Stimulated activated effector memory CD8-positive, alpha-beta T cell treated with anti-CD3 and anti-CD28 coated beads, Interleukin-12 subunit alpha, Interleukin-12 subunit beta, amount 100 ng/mL, for 72 hours (primary cell): ENCODE results near the gene GABRA5.

Experiments used
- ATAC-seq: fragments of 150-1000 bp; cut with Tn5 transposase; 2 replicates; pipeline ENCODE4 v1.10.0; 2021
- DNase-seq, 2 donors: peaks; one replicate each; pipeline ENCODE4 v3.0.0; 2021 to 2022; ENCODE audit warnings: low spot score in 2 of 2
- H3K27ac Mint-ChIP-seq: one replicate; pipeline ENCODE4 v1.8.0; 2022; ENCODE audit warnings: mild to moderate bottlenecking, mixed read lengths
- H3K36me3 Mint-ChIP-seq: one replicate; pipeline ENCODE4 v1.8.0; 2022; ENCODE audit warnings: mild to moderate bottlenecking, mixed read lengths
- H3K4me1 Mint-ChIP-seq: one replicate; pipeline ENCODE4 v1.8.0; 2022; ENCODE audit warnings: mixed read lengths
- H3K4me3 Mint-ChIP-seq: one replicate; pipeline ENCODE4 v1.8.0; 2022; ENCODE audit warnings: mild to moderate bottlenecking, mixed read lengths
- H3K9me3 Mint-ChIP-seq: one replicate; pipeline ENCODE4 v1.8.0; 2022; ENCODE audit warnings: mixed read lengths

Gene GABRA5

GRCh38 chr15:26935322-26935721 lies 68.5 kb downstream of the GABRA5 start:
- H3K4me3 Mint-ChIP-seq: no peak overlapping the region
- peaks cover 13% of the 10 kb centered on the region for H3K9me3 Mint-ChIP-seq
- ATAC-seq (peak; percentile 11), DNase-seq (no peak)
- H3K27ac Mint-ChIP-seq: no peak overlapping the region
- no peaks in the 10 kb centered on the region for H3K4me1 Mint-ChIP-seq
- H3K36me3 Mint-ChIP-seq: no peaks in the 10 kb centered on the region

GRCh38 chr15:26936502-26936901 lies 69.6 kb downstream of the GABRA5 start:
- peaks cover 12% of the 10 kb centered on the region for H3K9me3 Mint-ChIP-seq
- H3K4me1 Mint-ChIP-seq: no peaks in the 10 kb centered on the region
- no peak for ATAC-seq
- H3K36me3 Mint-ChIP-seq: no peaks in the 10 kb centered on the region
- H3K4me3 Mint-ChIP-seq: no peak overlapping the region
- no peak for DNase-seq
- H3K27ac Mint-ChIP-seq: no peak overlapping the region

- DNase-seq: no peak
- Mint-ChIP-seq H3K36me3 (no peaks in the 10 kb centered on the region), H3K9me3 (peaks cover 9% of the 10 kb centered on the region), H3K4me3 (no peak overlapping the region), H3K27ac (no peak overlapping the region), H3K4me1 (no peaks in the 10 kb centered on the region)
- no peak for ATAC-seq
Measured at GRCh38 chr15:26937134-26937533, 70.3 kb downstream of the GABRA5 start.

DNA sequence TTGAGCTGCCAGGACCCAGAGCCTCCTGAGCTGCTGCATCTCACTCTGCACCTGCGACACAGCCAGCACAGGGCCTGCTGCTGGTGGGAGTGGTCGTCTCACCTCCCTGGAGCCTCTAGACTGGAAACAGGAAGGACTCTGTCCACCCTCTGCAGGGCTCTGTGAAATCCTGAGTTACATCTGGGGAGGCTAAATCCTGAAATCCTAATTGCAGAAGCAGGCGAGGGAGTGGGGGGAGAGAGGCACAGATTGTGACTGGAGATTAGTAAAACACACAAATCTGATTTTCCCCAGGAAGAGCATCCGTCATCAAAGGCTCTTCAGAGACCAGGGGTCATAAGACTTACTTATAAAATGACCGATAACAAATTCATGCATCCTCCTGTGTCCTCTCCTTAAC lies 72.5 kb downstream of the GABRA5 start:
- DNase-seq (no peak), ATAC-seq (no peak)
- Mint-ChIP-seq H3K36me3 (no peaks in the 10 kb centered on the region), H3K4me1 (no peaks in the 10 kb centered on the region), H3K9me3 (peaks cover 9% of the 10 kb centered on the region), H3K4me3 (no peak overlapping the region), H3K27ac (no peak overlapping the region)

DNA sequence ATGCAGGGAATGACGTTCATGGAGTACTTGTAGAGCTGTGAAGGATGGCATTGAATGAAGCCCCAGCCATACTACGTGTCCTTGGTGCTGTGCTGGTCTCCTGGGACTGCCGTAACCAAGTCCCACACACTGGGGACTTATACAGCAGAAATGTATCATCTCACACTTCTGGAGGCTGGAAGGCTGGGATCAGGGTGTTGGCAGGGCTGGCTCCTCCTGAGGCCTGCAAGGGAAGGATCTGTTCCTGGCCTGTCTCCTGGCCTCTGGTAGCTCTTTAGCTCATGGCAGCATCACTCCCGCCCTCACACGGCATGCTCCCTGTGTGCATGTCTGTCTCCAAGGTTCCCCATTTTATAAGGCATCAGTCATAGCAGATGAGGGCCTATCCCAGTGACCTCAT lies 74.6 kb downstream of the GABRA5 start:
- peaks cover 6% of the 10 kb centered on the region for H3K9me3 Mint-ChIP-seq
- no peak overlapping the region for H3K4me3 Mint-ChIP-seq
- no peak for DNase-seq
- H3K4me1 Mint-ChIP-seq: no peaks in the 10 kb centered on the region
- H3K27ac Mint-ChIP-seq: no peak overlapping the region
- ATAC-seq: no peak
- no peaks in the 10 kb centered on the region for H3K36me3 Mint-ChIP-seq

DNA sequence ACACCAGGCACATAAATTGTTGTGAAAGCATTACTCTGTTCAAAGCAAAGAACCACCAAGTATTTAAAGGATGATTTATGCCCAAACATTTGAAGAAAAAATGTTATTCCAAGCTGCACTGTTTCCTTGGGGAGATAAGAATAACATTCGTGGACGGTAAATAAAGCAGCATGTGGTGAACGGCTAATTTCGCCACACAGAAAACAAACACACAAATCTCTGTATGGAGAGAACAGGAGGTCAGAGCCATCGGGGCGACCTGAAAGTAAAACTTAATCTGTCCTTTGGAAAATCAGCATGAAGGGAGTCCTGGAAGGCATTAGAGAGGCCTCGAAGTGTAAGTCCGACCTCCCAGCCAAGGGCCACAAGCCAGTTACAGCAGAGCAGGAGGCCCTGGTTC lies 77.0 kb downstream of the GABRA5 start:
- H3K4me3 Mint-ChIP-seq: no peak overlapping the region
- H3K36me3 Mint-ChIP-seq: no peaks in the 10 kb centered on the region
- H3K4me1 Mint-ChIP-seq: no peaks in the 10 kb centered on the region
- H3K27ac Mint-ChIP-seq: no peak overlapping the region
- DNase-seq (no peak), ATAC-seq (no peak)
- H3K9me3 Mint-ChIP-seq: peaks cover 6% of the 10 kb centered on the region

DNA sequence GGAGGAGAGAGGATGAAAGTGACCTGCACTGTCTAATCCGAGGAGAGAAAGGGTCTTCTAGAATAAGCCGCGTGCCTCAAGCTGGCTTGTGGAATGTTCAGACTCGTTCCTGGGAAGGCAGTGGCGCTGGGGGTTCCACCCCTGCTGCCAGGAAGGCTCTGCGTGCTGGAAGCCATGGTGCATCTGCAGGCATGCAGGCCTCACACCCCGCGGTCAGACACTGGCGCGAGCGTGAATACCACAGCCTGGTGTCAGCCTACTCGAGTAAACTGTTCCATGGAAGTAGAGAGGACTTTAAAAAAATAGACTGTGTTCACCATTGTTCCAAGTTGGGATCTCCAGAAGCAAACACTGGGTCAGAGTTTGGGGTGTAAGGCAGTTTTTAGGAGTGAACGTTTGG lies 78.2 kb downstream of the GABRA5 start:
- Mint-ChIP-seq H3K36me3 (no peaks in the 10 kb centered on the region), H3K27ac (no peak overlapping the region), H3K4me3 (no peak overlapping the region), H3K9me3 (peaks cover 3% of the 10 kb centered on the region), H3K4me1 (no peaks in the 10 kb centered on the region)
- DNase-seq (no peak), ATAC-seq (no peak)

DNA sequence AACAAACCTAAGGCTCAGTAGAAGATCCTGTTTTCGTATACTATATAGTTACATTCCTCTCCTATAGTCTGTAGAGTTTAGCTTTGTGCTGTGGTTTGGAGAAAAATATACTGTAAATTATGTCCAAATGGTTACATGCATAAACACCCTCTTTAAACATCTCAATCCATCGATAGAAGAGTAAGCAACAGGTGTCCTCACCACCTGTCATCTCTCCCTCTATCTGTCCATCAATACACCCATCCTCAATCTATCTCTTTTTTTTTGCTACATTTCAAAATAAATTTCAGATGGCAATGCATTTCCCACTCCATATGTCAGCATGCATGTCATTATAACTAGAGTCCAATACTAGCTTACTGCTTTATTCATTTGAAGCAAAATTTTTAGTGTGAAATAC lies 83.1 kb downstream of the GABRA5 start:
- no peak for DNase-seq
- no peak overlapping the region for H3K27ac Mint-ChIP-seq
- no peak for ATAC-seq
- H3K4me3 Mint-ChIP-seq: no peak overlapping the region
- no peaks in the 10 kb centered on the region for H3K36me3 Mint-ChIP-seq
- H3K9me3 Mint-ChIP-seq: peaks cover 19% of the 10 kb centered on the region
- no peaks in the 10 kb centered on the region for H3K4me1 Mint-ChIP-seq

GRCh38 chr15:26954403-26954802 lies 87.5 kb downstream of the GABRA5 start:
- Mint-ChIP-seq H3K4me1 (no peaks in the 10 kb centered on the region), H3K9me3 (peaks cover 24% of the 10 kb centered on the region), H3K27ac (no peak overlapping the region), H3K36me3 (no peaks in the 10 kb centered on the region), H3K4me3 (no peak overlapping the region)
- no peak for DNase-seq
- no peak for ATAC-seq

DNA sequence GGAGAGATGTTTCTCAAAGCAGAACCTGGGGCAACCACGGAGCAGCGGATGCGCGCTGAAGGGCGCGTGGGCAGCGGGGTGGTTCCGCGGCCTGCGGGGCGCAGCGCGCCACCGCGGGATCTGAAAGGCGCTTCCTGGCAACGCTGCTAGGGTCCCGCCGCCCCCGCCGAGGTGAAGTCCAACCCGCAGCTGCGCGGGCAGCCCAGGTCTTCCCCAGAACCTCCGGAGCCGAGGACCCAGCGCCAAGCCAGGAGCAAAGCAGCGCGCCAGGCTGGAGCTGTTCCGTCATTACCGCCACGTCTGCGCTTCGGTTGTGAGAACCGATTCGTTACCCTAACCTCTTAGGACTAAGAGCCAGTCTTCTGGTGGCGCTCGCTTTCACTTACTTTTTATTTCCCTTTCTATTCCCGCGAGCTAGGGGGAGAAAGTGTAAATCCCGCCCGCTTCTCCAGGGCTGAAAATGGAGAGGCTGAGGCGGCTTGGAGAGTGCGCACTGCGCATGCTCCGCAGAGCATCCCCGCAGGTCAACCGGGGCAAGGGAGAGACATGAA lies 100.9 kb downstream of the GABRA5 start:
- Mint-ChIP-seq H3K36me3 (no peaks in the 10 kb centered on the region), H3K4me1 (no peaks in the 10 kb centered on the region), H3K9me3 (peaks cover 8% of the 10 kb centered on the region), H3K4me3 (no peak overlapping the region), H3K27ac (no peak overlapping the region)
- DNase-seq (no peak), ATAC-seq (no peak)

GRCh38 chr15:26968806-26969205 lies 101.9 kb downstream of the GABRA5 start:
- no peak for ATAC-seq
- no peak overlapping the region for H3K27ac Mint-ChIP-seq
- DNase-seq: no peak
- no peaks in the 10 kb centered on the region for H3K4me1 Mint-ChIP-seq
- no peak overlapping the region for H3K4me3 Mint-ChIP-seq
- peaks cover 5% of the 10 kb centered on the region for H3K9me3 Mint-ChIP-seq
- no peaks in the 10 kb centered on the region for H3K36me3 Mint-ChIP-seq

DNA sequence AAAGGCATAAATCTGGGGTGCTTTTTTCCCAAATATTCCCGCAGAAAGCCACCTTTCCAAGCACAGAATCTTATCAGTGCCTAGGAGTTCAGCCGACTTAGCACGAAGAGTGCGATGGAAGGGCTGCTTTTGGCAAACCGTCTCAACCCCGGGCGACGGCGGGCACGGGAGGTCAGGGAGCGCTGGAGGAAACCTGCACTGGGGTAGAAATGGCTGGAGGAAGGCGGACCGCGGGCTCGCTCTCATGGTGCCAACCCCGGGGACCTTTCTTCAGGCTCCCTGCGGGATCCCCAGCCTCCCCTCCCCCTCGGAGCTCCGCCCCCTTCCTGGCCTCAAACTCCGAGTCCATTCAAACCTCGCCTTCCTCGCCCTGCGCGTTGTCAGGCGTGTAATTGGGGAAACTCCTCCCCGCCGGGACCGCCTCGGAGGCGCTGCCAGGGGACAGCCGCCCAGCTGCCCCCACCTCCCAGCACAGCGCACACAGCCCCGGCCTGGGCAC lies 103.9 kb downstream of the GABRA5 start, which contains the start of gene GABRG3:
TSS of gene GABRG3 (plus strand) at position 470 of the 499 bp plus-strand sequence.
- Mint-ChIP-seq H3K9me3 (peaks cover 5% of the 10 kb centered on the region), H3K36me3 (no peaks in the 10 kb centered on the region), H3K27ac (no peak within 1 kb of the TSS), H3K4me3 (no peak within 1 kb of the TSS), H3K4me1 (no peaks in the 10 kb centered on the region)
- no peak for DNase-seq
- ATAC-seq: no peak

DNA sequence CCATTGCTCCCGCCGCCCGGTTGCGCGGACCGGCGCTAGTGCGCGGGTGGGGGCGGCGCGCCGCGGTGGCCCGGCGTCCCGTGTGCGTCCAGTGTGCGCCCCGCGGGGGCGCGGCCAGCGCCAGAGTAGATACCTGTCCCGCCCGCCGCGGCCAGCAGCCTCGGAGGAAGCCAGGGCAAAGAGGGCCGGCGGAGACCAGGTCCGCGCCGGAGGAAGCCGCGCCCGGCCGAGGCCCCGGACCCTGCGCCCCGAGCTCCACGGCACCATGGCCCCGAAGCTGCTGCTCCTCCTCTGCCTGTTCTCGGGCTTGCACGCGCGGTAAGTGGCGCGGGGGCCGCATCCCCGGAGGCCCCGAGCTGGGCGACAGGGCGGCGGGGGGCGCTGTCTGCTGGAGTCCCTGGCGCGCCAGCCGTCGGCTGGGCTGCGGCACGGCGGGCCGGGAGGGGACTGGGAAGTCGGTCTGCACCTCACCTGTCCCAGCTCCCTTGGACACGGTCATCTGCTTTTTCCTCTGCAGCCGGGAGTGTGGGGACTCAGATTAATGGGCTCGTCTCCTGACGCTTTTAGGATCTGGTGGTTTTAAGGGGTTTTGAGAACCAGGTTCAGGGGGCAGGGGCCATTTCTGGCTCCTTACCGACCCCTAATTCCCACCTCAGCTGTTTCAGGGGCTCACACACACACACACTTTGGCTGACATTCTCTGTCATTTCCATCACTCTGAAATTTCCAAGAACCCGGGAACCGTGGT lies 104.6 kb downstream of the GABRA5 start:
- no peaks in the 10 kb centered on the region for H3K36me3 Mint-ChIP-seq
- H3K9me3 Mint-ChIP-seq: peaks cover 5% of the 10 kb centered on the region

GRCh38 chr15:26972636-26973035 lies 105.8 kb downstream of the GABRA5 start:
- peaks cover 8% of the 10 kb centered on the region for H3K9me3 Mint-ChIP-seq
- ATAC-seq (no peak), DNase-seq (no peak)
- no peak overlapping the region for H3K27ac Mint-ChIP-seq
- H3K4me1 Mint-ChIP-seq: no peaks in the 10 kb centered on the region
- H3K36me3 Mint-ChIP-seq: no peaks in the 10 kb centered on the region
- H3K4me3 Mint-ChIP-seq: no peak overlapping the region

More for the DNA sequence above, 104.6 kb downstream of the GABRA5 start:
- DNase-seq (no peak), ATAC-seq (no peak)
- Mint-ChIP-seq H3K4me3 (no peak overlapping the region), H3K4me1 (no peaks in the 10 kb centered on the region), H3K27ac (no peak overlapping the region)

DNA sequence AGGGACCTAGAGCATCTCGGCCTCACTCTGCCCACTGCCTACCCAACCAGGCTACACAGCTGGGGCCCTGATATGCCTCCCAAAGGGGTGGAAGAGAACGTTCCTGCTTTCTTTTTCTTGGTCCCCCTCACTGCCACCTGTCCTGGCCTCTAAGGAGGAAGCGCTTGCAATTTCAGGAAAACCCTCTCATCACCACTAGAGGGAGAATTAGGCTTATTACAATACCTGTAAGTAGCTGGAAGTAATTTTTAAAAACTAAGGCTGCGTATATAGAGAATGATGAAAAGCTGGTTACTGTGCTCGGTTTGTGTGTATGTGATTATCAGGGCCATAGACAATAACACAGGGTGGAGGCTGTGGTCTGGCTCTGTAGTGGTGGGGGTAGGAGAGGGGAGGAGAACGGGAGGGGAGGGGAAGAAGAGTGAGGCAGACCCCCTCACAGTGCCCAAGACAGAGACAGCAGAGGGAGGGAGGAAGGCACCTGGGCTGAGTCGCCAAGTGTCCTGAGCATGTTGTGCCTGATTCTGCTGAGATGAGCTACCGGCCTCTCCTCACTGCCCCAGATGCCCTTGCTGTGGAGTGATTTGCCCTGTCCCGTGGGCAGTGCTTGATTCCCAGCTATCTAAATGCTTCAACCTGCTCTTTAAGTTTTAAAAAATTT lies 107.4 kb downstream of the GABRA5 start:
- no peaks in the 10 kb centered on the region for H3K36me3 Mint-ChIP-seq
- no peak overlapping the region for H3K4me3 Mint-ChIP-seq
- no peak overlapping the region for H3K27ac Mint-ChIP-seq

GRCh38 chr15:26981492-26981891 lies 114.6 kb downstream of the GABRA5 start:
- Mint-ChIP-seq H3K27ac (no peak overlapping the region), H3K4me3 (no peak overlapping the region), H3K36me3 (no peaks in the 10 kb centered on the region), H3K4me1 (no peaks in the 10 kb centered on the region), H3K9me3 (peaks cover 15% of the 10 kb centered on the region)
- ATAC-seq (no peak), DNase-seq (no peak)

More for the DNA sequence above, 107.4 kb downstream of the GABRA5 start:
- DNase-seq (no peak), ATAC-seq (peak; percentile 16)
- H3K4me1 Mint-ChIP-seq: no peaks in the 10 kb centered on the region
- peaks cover 13% of the 10 kb centered on the region for H3K9me3 Mint-ChIP-seq
